Ovary (tissue), 3 donors: Measurements from ENCODE around the gene AGR2.

Experiments used
- EP300 ChIP-seq: sonication (generic); formaldehyde crosslinking; IDR thresholded peaks from one replicate; pipeline ENCODE4 v1.6.1; 2017; ENCODE audit warnings: antibody characterized with exemption
- TF ChIP-seq, protein P1 (sequence below), 3 donors: fragments of 450-650 bp in 2 of 3; fragments of 200-600 bp in 1 of 3; IDR thresholded peaks; one replicate each; pipeline versions ENCODE4 v1.5.1 to v1.8.0; 2016 to 2022; ENCODE audit warnings: antibody characterized with exemption in 3 of 3, mild to moderate bottlenecking in 1 of 3
- donor health status: DM: no; HTN: no; CAD: no.

GRCh38 chr7:16805441-16805840 lies 642 bp upstream of the AGR2 start:
- TF ChIP-seq, protein P1, sequence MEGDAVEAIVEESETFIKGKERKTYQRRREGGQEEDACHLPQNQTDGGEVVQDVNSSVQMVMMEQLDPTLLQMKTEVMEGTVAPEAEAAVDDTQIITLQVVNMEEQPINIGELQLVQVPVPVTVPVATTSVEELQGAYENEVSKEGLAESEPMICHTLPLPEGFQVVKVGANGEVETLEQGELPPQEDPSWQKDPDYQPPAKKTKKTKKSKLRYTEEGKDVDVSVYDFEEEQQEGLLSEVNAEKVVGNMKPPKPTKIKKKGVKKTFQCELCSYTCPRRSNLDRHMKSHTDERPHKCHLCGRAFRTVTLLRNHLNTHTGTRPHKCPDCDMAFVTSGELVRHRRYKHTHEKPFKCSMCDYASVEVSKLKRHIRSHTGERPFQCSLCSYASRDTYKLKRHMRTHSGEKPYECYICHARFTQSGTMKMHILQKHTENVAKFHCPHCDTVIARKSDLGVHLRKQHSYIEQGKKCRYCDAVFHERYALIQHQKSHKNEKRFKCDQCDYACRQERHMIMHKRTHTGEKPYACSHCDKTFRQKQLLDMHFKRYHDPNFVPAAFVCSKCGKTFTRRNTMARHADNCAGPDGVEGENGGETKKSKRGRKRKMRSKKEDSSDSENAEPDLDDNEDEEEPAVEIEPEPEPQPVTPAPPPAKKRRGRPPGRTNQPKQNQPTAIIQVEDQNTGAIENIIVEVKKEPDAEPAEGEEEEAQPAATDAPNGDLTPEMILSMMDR (IDR thresholded peaks at IDR 0.05) = no peak
- TF ChIP-seq EP300 = no peak
